Measurements from ENCODE around the gene FOXB1.

The FOXB1 gene

GRCh38 chr15:60054472-60054871, 50.4 kb downstream of the FOXB1 start:
- Mint-ChIP-seq H3K27me3 (peaks cover 46 to 61% of the 10 kb centered on the region in 2 donors), H3K9me3 (peaks cover 0 to 2% of the 10 kb centered on the region in 2 donors), H3K27ac (no peak overlapping the region), H3K36me3 (ENCODE audit: insufficient read depth) (no peaks in the 10 kb centered on the region), H3K4me3 (no peak overlapping the region), H3K4me1 (ENCODE audit: low read depth in 2 of 2) (no peaks in the 10 kb centered on the region)
- DNase-seq, result no peak
- ATAC-seq (replicated peaks), result no peak

Measured in effector memory CD8-positive, alpha-beta T cell (primary cell).